Endodermal cell (in vitro differentiated cells): Measurements from ENCODE around the gene HNRNPL. TPM values are rescaled to one million over a fixed set of nuclear protein-coding genes. Genes with fewer than 3 reads are reported as not detected.

ENCODE experiments used
- DNase-seq: peaks from one replicate; pipeline ENCODE4 v3.0.0-alpha.2; 2017
- H3K27ac ChIP-seq: 2 replicates; pipeline ENCODE4 v1.5.1; 2013; ENCODE audit warnings: mild to moderate bottlenecking, low read depth, low read length, moderate library complexity
- H3K27me3 ChIP-seq: 2 replicates; pipeline ENCODE4 v1.6.1; 2013; ENCODE audit warnings: mild to moderate bottlenecking, low read length, moderate library complexity; ENCODE audit not compliant: insufficient read depth, control insufficient read depth, poor library complexity, severe bottlenecking
- H3K36me3 ChIP-seq: 2 replicates; pipeline ENCODE4 v1.7.0; 2013; ENCODE audit warnings: mild to moderate bottlenecking, low read length, moderate library complexity; ENCODE audit not compliant: control insufficient read depth, insufficient read depth
- H3K4me1 ChIP-seq: one replicate; pipeline ENCODE4 v1.7.0; 2013; ENCODE audit warnings: low read length; ENCODE audit not compliant: control insufficient read depth, insufficient read depth
- H3K4me3 ChIP-seq: 2 replicates; pipeline ENCODE4 v1.5.1; 2013; ENCODE audit warnings: mild to moderate bottlenecking, low read length, moderate library complexity
- H3K9ac ChIP-seq: 2 replicates; pipeline ENCODE4 v1.6.1; 2013; ENCODE audit warnings: mild to moderate bottlenecking, low read length, moderate library complexity; ENCODE audit not compliant: poor library complexity, severe bottlenecking; ENCODE audit errors: extremely low read depth
- H3K9me3 ChIP-seq: 2 replicates; pipeline ENCODE4 v1.6.1; 2013; ENCODE audit warnings: mild to moderate bottlenecking, low read length, moderate library complexity; ENCODE audit not compliant: control insufficient read depth
- H3K27ac Mint-ChIP-seq: 2 replicates; pipeline ENCODE4 v1.8.0; 2020; ENCODE audit warnings: mixed read lengths
- H3K27me3 Mint-ChIP-seq: 2 replicates; pipeline ENCODE4 v1.8.0; 2021; ENCODE audit warnings: mild to moderate bottlenecking, mixed read lengths; ENCODE audit not compliant: insufficient read depth
- H3K36me3 Mint-ChIP-seq: 2 replicates; pipeline ENCODE4 v1.8.0; 2020; ENCODE audit warnings: low read depth, mixed read lengths
- H3K4me1 Mint-ChIP-seq: 2 replicates; pipeline ENCODE4 v1.8.0; 2020; ENCODE audit warnings: mixed read lengths
- H3K4me3 Mint-ChIP-seq: 2 replicates; pipeline ENCODE4 v1.8.0; 2020; ENCODE audit warnings: mild to moderate bottlenecking, moderate library complexity, mixed read lengths
- H3K9me3 Mint-ChIP-seq: 2 replicates; pipeline ENCODE4 v1.8.0; 2020; ENCODE audit warnings: mild to moderate bottlenecking, mixed read lengths
- CTCF ChIP-seq: fragments of 200-600 bp; sonication (generic); conservative IDR thresholded peaks from 2 replicates; pipeline ENCODE4 v1.5.0; 2021; ENCODE audit warnings: antibody characterized with exemption, mild to moderate bottlenecking
- WGBS, 2 experiments: methylation state at CpG; one replicate each; pipeline versions ENCODE4 v1.1.5 to v1.1.7; 2013; ENCODE audit warnings: missing lambda C conversion rate in 2 of 2, mixed read lengths in 1 of 2; ENCODE audit not compliant: insufficient coverage in 1 of 2, insufficient read length in 1 of 2; 5-methylcytosine and 5-hydroxymethylcytosine counted together
- total RNA-seq, 2 donors: library from RNA; stranded (reverse); fragmentation: NEBNext Ultra II Directional in 1 of 2; extraction: Animal tissue kit (Norgen Biotek cat#: 25700) in 1 of 2; gene quantifications; 2 replicates in 1 of 2; 3 replicates in 1 of 2; pipeline ENCODE4 v1.2.1, GENCODE V29; 2021

Gene HNRNPL
- total RNA-seq, 2 donors from 2014 or later = 607 to 646 TPM

GRCh38 chr19:38846097-38846496 lies 3.7 kb downstream of the HNRNPL start:
- H3K36me3 Mint-ChIP-seq = peaks cover 77% of the 10 kb centered on the region
- no peak for DNase-seq

GRCh38 chr19:38845374-38846024 lies 4.3 kb downstream of the HNRNPL start:
- Mint-ChIP-seq H3K27me3 (no peaks in the 10 kb centered on the region), H3K9me3 (no peaks in the 10 kb centered on the region), H3K4me3 (no peak overlapping the region), H3K4me1 (peaks cover 17% of the 10 kb centered on the region), H3K27ac (peak overlapping the region; percentile 62), H3K36me3 (peaks cover 83% of the 10 kb centered on the region)
- H3K36me3 ChIP-seq = peaks cover 81% of the 10 kb centered on the region
- no peak overlapping the region for H3K27ac ChIP-seq
- no peak overlapping the region for H3K9ac ChIP-seq
- no peaks in the 10 kb centered on the region for H3K27me3 ChIP-seq
- H3K4me1 ChIP-seq = peaks cover 8% of the 10 kb centered on the region
- 94 to 98% methylated on average over 11 to 14 of the region's 14 CpGs for WGBS, 2 experiments
- H3K4me3 ChIP-seq = no peak overlapping the region
- no peak for DNase-seq
- no peak for TF ChIP-seq CTCF
- no peaks in the 10 kb centered on the region for H3K9me3 ChIP-seq

More at GRCh38 chr19:38846097-38846496, 3.7 kb downstream of the HNRNPL start:
- H3K27ac ChIP-seq = no peak overlapping the region
- H3K4me3 Mint-ChIP-seq = no peak overlapping the region
- H3K9ac ChIP-seq = no peak overlapping the region
- H3K27me3 ChIP-seq = no peaks in the 10 kb centered on the region
- WGBS, 2 experiments = 88 to 100% methylated on average over 1 to 2 of the region's 2 CpGs
- TF ChIP-seq CTCF = no peak
- H3K4me1 ChIP-seq = peaks cover 8% of the 10 kb centered on the region
- no peak overlapping the region for H3K27ac Mint-ChIP-seq
- H3K4me1 Mint-ChIP-seq = peaks cover 17% of the 10 kb centered on the region
- H3K36me3 ChIP-seq = peaks cover 76% of the 10 kb centered on the region
- H3K27me3 Mint-ChIP-seq = no peaks in the 10 kb centered on the region
- H3K9me3 ChIP-seq = no peaks in the 10 kb centered on the region
- no peak overlapping the region for H3K4me3 ChIP-seq
- no peaks in the 10 kb centered on the region for H3K9me3 Mint-ChIP-seq

- no peak overlapping the region for H3K27ac ChIP-seq
Measured at GRCh38 chr19:38844093-38844686, 5.6 kb downstream of the HNRNPL start.

More at GRCh38 chr19:38844093-38844686, 5.6 kb downstream of the HNRNPL start:
- H3K27me3 Mint-ChIP-seq = no peaks in the 10 kb centered on the region
- H3K27me3 ChIP-seq = no peaks in the 10 kb centered on the region
- 97 to 99% methylated on average over 11 of the region's 11 CpGs for WGBS, 2 experiments
- no peaks in the 10 kb centered on the region for H3K9me3 Mint-ChIP-seq
- H3K4me3 Mint-ChIP-seq = no peak overlapping the region
- no peak for DNase-seq
- H3K4me3 ChIP-seq = no peak overlapping the region
- peaks cover 17% of the 10 kb centered on the region for H3K4me1 Mint-ChIP-seq
- H3K9ac ChIP-seq = no peak overlapping the region
- no peak overlapping the region for H3K27ac Mint-ChIP-seq
- H3K4me1 ChIP-seq = peaks cover 8% of the 10 kb centered on the region
- H3K9me3 ChIP-seq = no peaks in the 10 kb centered on the region
- H3K36me3 Mint-ChIP-seq = peaks cover 94% of the 10 kb centered on the region
- TF ChIP-seq CTCF = no peak
- peaks cover 93% of the 10 kb centered on the region for H3K36me3 ChIP-seq
